ENCODE data around the gene PACC1.

GRCh38 chr1:212401838-212402582, 12.7 kb downstream of the PACC1 start:
- no peak for TF ChIP-seq EZH2 (IDR thresholded peaks at IDR 0.05; ENCODE audit: borderline replicate concordance)
- TF ChIP-seq CTCF (IDR thresholded peaks at IDR 0.05; ENCODE audit: poor library complexity) = no peak
